ENCODE measurements around the gene MAN2A1. TPM values are rescaled to one million over a fixed set of nuclear protein-coding genes. Genes with fewer than 3 reads are reported as not detected.

The MAN2A1 gene
- total and polyA plus RNA-seq, 2 experiments from 2014 or later = 32.5 to 129 TPM

DNA sequence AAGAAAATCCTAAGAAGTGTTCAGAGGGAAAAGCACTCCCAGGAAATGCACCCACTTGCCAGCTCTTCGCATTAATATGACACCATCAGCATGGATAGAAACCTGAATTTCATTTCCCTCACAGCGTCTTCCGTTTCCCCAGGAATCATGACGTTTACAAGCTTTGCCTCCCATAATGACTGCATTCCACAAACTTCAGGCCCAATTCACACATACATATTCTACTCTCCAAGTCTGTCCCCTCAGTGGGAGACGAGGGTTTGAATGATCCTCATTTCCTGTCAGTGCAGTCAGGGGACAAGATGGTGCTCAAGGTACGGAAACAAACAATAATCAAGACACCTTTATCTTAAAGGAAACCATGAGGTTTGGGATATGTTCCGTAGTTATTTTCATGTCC is 44.9 kb upstream of the MAN2A1 start (continued):
- TF ChIP-seq CREB1 (CRISPR knock-in tag; IDR thresholded peaks at IDR 0.05; ENCODE audit: low read depth) = 0 out of 2 replicates have a peak, but pooled peaks have one; percentile 23

GRCh38 chr5:109645707-109646192 is 44.0 kb upstream of the MAN2A1 start:
- peaks cover 33% of the 10 kb centered on the region for H3K4me1 Mint-ChIP-seq
- Histone ChIP-seq H4K20me1 (replicated peaks; ENCODE audit: insufficient read depth) (no peaks in the 10 kb centered on the region), H3K27ac (ENCODE audit: low read depth) (no peak overlapping the region), H3K27me3 (ENCODE audit: insufficient read depth) (no peaks in the 10 kb centered on the region), H3K4me3 (no peak overlapping the region), H3K4me2 (no peak overlapping the region), H3K4me1 (ENCODE audit: insufficient read depth) (peaks cover 20% of the 10 kb centered on the region), H3K36me3 (ENCODE audit: insufficient read depth) (no peaks in the 10 kb centered on the region), H2AFZ (peak overlapping the region; percentile 19; the same call in 1 of the 2 replicates), H3K9me2 (ENCODE audit: insufficient read depth) (peaks cover 19% of the 10 kb centered on the region), H3F3A (replicated peaks; ENCODE audit: low read depth) (no peaks in the 10 kb centered on the region), H3K79me2 (replicated peaks; ENCODE audit: insufficient read depth) (no peaks in the 10 kb centered on the region)
- peaks cover 8% of the 10 kb centered on the region for H3K9me3 Mint-ChIP-seq
- ATAC-seq (peak; percentile 63), DNase-seq (ENCODE audit: low spot score) (peak; percentile 50)
- TF ChIP-seq CREB1 (CRISPR knock-in tag; IDR thresholded peaks at IDR 0.05; ENCODE audit: low read depth) (no peak), NANOG (IDR thresholded peaks at IDR 0.05; ENCODE audit: borderline replicate concordance) (no peak), STAT1 (IDR thresholded peaks at IDR 0.05; ENCODE audit: unreplicated experiment) (no peak), EZH2phosphoT487 (IDR thresholded peaks at IDR 0.05; ENCODE audit: unreplicated experiment) (no peak), JUNB (IDR thresholded peaks at IDR 0.05; ENCODE audit: unreplicated experiment) (no peak), ZNF331 (CRISPR knock-in tag; IDR thresholded peaks at IDR 0.05; ENCODE audit: low read depth) (no peak)
- TF ChIP-seq, protein P1, sequence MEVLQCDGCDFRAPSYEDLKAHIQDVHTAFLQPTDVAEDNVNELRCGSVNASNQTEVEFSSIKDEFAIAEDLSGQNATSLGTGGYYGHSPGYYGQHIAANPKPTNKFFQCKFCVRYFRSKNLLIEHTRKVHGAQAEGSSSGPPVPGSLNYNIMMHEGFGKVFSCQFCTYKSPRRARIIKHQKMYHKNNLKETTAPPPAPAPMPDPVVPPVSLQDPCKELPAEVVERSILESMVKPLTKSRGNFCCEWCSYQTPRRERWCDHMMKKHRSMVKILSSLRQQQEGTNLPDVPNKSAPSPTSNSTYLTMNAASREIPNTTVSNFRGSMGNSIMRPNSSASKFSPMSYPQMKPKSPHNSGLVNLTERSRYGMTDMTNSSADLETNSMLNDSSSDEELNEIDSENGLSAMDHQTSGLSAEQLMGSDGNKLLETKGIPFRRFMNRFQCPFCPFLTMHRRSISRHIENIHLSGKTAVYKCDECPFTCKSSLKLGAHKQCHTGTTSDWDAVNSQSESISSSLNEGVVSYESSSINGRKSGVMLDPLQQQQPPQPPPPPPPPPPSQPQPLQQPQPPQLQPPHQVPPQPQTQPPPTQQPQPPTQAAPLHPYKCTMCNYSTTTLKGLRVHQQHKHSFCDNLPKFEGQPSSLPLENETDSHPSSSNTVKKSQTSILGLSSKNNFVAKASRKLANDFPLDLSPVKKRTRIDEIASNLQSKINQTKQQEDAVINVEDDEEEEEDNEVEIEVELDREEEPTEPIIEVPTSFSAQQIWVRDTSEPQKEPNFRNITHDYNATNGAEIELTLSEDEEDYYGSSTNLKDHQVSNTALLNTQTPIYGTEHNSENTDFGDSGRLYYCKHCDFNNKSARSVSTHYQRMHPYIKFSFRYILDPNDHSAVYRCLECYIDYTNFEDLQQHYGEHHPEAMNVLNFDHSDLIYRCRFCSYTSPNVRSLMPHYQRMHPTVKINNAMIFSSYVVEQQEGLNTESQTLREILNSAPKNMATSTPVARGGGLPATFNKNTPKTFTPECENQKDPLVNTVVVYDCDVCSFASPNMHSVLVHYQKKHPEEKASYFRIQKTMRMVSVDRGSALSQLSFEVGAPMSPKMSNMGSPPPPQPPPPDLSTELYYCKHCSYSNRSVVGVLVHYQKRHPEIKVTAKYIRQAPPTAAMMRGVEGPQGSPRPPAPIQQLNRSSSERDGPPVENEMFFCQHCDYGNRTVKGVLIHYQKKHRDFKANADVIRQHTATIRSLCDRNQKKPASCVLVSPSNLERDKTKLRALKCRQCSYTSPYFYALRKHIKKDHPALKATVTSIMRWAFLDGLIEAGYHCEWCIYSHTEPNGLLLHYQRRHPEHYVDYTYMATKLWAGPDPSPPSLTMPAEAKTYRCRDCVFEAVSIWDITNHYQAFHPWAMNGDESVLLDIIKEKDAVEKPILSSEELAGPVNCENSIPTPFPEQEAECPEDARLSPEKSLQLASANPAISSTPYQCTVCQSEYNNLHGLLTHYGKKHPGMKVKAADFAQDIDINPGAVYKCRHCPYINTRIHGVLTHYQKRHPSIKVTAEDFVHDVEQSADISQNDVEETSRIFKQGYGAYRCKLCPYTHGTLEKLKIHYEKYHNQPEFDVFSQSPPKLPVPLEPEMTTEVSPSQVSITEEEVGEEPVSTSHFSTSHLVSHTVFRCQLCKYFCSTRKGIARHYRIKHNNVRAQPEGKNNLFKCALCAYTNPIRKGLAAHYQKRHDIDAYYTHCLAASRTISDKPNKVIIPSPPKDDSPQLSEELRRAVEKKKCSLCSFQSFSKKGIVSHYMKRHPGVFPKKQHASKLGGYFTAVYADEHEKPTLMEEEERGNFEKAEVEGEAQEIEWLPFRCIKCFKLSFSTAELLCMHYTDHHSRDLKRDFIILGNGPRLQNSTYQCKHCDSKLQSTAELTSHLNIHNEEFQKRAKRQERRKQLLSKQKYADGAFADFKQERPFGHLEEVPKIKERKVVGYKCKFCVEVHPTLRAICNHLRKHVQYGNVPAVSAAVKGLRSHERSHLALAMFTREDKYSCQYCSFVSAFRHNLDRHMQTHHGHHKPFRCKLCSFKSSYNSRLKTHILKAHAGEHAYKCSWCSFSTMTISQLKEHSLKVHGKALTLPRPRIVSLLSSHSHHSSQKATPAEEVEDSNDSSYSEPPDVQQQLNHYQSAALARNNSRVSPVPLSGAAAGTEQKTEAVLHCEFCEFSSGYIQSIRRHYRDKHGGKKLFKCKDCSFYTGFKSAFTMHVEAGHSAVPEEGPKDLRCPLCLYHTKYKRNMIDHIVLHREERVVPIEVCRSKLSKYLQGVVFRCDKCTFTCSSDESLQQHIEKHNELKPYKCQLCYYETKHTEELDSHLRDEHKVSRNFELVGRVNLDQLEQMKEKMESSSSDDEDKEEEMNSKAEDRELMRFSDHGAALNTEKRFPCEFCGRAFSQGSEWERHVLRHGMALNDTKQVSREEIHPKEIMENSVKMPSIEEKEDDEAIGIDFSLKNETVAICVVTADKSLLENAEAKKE (CRISPR knock-in tag; IDR thresholded peaks at IDR 0.05) = no peak
- H3K27me3 Mint-ChIP-seq (ENCODE audit: insufficient read depth, low read depth, poor library complexity) = no peaks in the 10 kb centered on the region
- H3K36me3 Mint-ChIP-seq (ENCODE audit: low read depth) = peaks cover 7% of the 10 kb centered on the region
- 0 out of 2 replicates have a peak overlapping the region, but pooled peaks have one; percentile 1 for H3K27ac Mint-ChIP-seq
- no peak overlapping the region for H3K4me3 Mint-ChIP-seq
